HL-60 (cell line): ENCODE results near the gene TMEM258.

ENCODE experiments used
- DNase-seq, 2 experiments: peaks; one replicate each; pipeline ENCODE4 v3.0.0-alpha.2; 2010 to 2020; ENCODE audit warnings: low read depth in 1 of 2, low spot score in 1 of 2
- H3K27ac ChIP-seq: fragments of 250-450 bp; sonication (Bioruptor Pico); replicated peaks from 2 replicates; pipeline ENCODE4 v1.5.1; 2020; ENCODE audit warnings: mild to moderate bottlenecking, moderate library complexity
- H3K27me3 ChIP-seq: fragments of 250-450 bp; sonication (Bioruptor Pico); 2 replicates; pipeline ENCODE4 v1.5.1; 2021; ENCODE audit warnings: mild to moderate bottlenecking, moderate library complexity; ENCODE audit not compliant: insufficient read depth, poor library complexity, severe bottlenecking
- H3K4me3 ChIP-seq: replicated peaks from 2 replicates; pipeline ENCODE4 v1.5.1; 2011; ENCODE audit warnings: mild to moderate bottlenecking, control low read depth, low read length; ENCODE audit not compliant: insufficient read depth
- GABPA ChIP-seq: IDR thresholded peaks from 2 replicates; pipeline ENCODE4 v1.6.1; 2012; ENCODE audit warnings: low read depth
- POLR2AphosphoS5 ChIP-seq: IDR thresholded peaks from 2 replicates; pipeline ENCODE4 v1.6.1; 2012; ENCODE audit warnings: low read depth
- SPI1 ChIP-seq: IDR thresholded peaks from 2 replicates; pipeline ENCODE4 v1.6.1; 2012; ENCODE audit warnings: low read depth, mild to moderate bottlenecking, borderline replicate concordance
- TF ChIP-seq, protein P1 (sequence below): IDR thresholded peaks from 2 replicates; pipeline ENCODE4 v1.6.1; 2012; ENCODE audit warnings: low read depth; ENCODE audit not compliant: insufficient replicate concordance
- TF ChIP-seq, protein P2 (sequence below): IDR thresholded peaks from one replicate; pipeline ENCODE4 v1.5.1; 2011; ENCODE audit warnings: low read length, control low read depth, inconsistent platforms; ENCODE audit not compliant: insufficient read depth

Gene TMEM258

DNA sequence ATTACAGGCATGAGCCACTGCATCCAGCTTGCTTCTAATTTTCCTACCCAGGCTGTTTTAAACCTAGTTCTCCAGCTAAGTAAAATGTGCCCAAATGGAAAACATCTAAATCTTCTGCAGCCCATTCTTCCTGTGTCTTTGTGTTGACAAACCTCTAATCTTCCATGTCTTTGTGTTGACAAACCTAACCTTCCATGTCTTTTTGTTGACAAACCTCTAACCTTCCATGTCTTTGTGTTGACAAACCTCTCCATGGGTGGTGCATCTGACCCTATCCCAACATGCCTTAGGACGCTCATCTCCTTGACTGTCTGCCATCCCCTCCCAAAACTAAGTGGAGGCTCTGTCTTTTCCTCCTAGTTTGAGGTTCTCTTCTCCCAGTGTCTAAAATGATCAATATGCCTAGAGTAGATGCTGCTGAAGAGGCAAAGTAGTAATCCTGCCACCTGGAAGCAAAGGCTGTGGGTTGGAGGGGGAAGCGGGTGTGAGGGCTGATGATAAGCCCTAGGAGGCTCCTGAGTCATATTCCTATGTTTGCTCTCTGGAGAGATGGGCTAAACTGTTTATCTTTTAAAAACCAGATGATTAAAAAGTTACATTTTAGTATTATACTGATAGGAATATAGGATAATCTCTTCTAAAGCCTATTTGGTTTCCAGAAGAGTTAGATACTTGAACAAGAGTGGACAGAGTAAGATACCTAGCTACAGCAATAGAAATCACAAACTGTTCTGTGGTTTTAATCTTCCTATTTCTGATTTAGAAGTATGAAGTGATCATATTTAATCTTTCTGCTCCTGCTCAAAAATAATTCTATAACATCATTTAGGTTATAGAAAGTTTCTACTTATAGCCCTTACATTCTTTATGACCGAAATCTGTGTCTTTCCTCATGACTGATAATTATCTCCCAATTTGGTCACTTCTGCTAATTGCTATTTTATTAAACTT is 8.2 kb upstream of the TMEM258 start:
- Histone ChIP-seq H3K27ac (no peak overlapping the region), H3K4me3 (no peak overlapping the region), H3K27me3 (no peaks in the 10 kb centered on the region)
- no peak for DNase-seq
- TF ChIP-seq POLR2AphosphoS5, result no peak
- TF ChIP-seq, protein P1, sequence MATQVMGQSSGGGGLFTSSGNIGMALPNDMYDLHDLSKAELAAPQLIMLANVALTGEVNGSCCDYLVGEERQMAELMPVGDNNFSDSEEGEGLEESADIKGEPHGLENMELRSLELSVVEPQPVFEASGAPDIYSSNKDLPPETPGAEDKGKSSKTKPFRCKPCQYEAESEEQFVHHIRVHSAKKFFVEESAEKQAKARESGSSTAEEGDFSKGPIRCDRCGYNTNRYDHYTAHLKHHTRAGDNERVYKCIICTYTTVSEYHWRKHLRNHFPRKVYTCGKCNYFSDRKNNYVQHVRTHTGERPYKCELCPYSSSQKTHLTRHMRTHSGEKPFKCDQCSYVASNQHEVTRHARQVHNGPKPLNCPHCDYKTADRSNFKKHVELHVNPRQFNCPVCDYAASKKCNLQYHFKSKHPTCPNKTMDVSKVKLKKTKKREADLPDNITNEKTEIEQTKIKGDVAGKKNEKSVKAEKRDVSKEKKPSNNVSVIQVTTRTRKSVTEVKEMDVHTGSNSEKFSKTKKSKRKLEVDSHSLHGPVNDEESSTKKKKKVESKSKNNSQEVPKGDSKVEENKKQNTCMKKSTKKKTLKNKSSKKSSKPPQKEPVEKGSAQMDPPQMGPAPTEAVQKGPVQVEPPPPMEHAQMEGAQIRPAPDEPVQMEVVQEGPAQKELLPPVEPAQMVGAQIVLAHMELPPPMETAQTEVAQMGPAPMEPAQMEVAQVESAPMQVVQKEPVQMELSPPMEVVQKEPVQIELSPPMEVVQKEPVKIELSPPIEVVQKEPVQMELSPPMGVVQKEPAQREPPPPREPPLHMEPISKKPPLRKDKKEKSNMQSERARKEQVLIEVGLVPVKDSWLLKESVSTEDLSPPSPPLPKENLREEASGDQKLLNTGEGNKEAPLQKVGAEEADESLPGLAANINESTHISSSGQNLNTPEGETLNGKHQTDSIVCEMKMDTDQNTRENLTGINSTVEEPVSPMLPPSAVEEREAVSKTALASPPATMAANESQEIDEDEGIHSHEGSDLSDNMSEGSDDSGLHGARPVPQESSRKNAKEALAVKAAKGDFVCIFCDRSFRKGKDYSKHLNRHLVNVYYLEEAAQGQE, result no peak
- TF ChIP-seq GABPA, result no peak
- no peak for TF ChIP-seq SPI1
- TF ChIP-seq, protein P2, sequence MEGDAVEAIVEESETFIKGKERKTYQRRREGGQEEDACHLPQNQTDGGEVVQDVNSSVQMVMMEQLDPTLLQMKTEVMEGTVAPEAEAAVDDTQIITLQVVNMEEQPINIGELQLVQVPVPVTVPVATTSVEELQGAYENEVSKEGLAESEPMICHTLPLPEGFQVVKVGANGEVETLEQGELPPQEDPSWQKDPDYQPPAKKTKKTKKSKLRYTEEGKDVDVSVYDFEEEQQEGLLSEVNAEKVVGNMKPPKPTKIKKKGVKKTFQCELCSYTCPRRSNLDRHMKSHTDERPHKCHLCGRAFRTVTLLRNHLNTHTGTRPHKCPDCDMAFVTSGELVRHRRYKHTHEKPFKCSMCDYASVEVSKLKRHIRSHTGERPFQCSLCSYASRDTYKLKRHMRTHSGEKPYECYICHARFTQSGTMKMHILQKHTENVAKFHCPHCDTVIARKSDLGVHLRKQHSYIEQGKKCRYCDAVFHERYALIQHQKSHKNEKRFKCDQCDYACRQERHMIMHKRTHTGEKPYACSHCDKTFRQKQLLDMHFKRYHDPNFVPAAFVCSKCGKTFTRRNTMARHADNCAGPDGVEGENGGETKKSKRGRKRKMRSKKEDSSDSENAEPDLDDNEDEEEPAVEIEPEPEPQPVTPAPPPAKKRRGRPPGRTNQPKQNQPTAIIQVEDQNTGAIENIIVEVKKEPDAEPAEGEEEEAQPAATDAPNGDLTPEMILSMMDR, result no peak

GRCh38 chr11:61799665-61800284 is 7.4 kb upstream of the TMEM258 start:
- Histone ChIP-seq H3K27me3 (no peaks in the 10 kb centered on the region), H3K4me3 (no peak overlapping the region), H3K27ac (no peak overlapping the region)
- DNase-seq, result no peak
- no peak for TF ChIP-seq SPI1
- 0 out of 2 replicates have a peak, but pooled peaks have one; percentile 10 for TF ChIP-seq POLR2AphosphoS5

- Histone ChIP-seq H3K27me3 (no peaks in the 10 kb centered on the region), H3K27ac (no peak overlapping the region), H3K4me3 (no peak overlapping the region)
- peak in 1 of 2 experiments; percentile 65 for DNase-seq
- TF ChIP-seq POLR2AphosphoS5 (0 out of 2 replicates have a peak, but pooled peaks have one; percentile 28), GABPA (no peak), SPI1 (no peak)
- TF ChIP-seq, protein P2, result peak; percentile 50
Measured at GRCh38 chr11:61797263-61797944, 5.0 kb upstream of the TMEM258 start.

DNA sequence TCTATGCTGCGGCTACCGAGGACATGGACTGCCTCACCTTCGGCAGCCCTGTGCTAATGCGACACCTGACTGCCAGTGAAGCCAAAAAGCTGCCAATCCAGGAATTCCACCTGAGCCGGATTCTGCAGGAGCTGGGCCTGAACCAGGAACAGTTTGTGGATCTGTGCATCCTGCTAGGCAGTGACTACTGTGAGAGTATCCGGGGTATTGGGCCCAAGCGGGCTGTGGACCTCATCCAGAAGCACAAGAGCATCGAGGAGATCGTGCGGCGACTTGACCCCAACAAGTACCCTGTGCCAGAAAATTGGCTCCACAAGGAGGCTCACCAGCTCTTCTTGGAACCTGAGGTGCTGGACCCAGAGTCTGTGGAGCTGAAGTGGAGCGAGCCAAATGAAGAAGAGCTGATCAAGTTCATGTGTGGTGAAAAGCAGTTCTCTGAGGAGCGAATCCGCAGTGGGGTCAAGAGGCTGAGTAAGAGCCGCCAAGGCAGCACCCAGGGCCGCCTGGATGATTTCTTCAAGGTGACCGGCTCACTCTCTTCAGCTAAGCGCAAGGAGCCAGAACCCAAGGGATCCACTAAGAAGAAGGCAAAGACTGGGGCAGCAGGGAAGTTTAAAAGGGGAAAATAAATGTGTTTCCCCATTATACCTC is 3.6 kb upstream of the TMEM258 start:
- DNase-seq, result no peak
- H3K4me3 ChIP-seq, result no peak overlapping the region
- H3K27ac ChIP-seq, result no peak overlapping the region
- TF ChIP-seq SPI1, result no peak
- no peak for TF ChIP-seq GABPA
- no peak for TF ChIP-seq POLR2AphosphoS5
- TF ChIP-seq, protein P1, result no peak
- TF ChIP-seq, protein P2, result no peak
- no peaks in the 10 kb centered on the region for H3K27me3 ChIP-seq
